Measurements from ENCODE around the gene ARIH2. TPM values are rescaled to one million over a fixed set of nuclear protein-coding genes. Genes with fewer than 3 reads are reported as not detected.
A peak's percentile ranks its signal among the peaks of the same experiment; 100 is the strongest.

ARIH2 gene
- total and polyA plus RNA-seq, 9 of the 15 experiments (the other 6 are each of a cell fraction or from before 2014, with no cell fraction given) = 27.0 to 120 (median 108) TPM

- TF ChIP-seq NFRKB (IDR thresholded peaks at IDR 0.05; ENCODE audit: low read depth) (no peak), NFXL1 (CRISPR knock-in tag; IDR thresholded peaks at IDR 0.05) (no peak), RFX7 (CRISPR knock-in tag; IDR thresholded peaks at IDR 0.05) (no peak), HCFC1 (IDR thresholded peaks at IDR 0.05; ENCODE audit: low read depth, low read length) (no peak), NR2C2 (CRISPR knock-in tag; IDR thresholded peaks at IDR 0.05) (no peak), NR2C2 (tag; IDR thresholded peaks at IDR 0.05) (no peak), ZBTB40 (IDR thresholded peaks at IDR 0.05) (0 out of 2 replicates have a peak, but pooled peaks have one; percentile 22), ZBTB40 (CRISPR knock-in tag; IDR thresholded peaks at IDR 0.05) (no peak), MTA1 (IDR thresholded peaks at IDR 0.05; ENCODE audit: borderline replicate concordance) (peak; percentile 20; the same call in 1 of the 2 replicates), ATF7 (IDR thresholded peaks at IDR 0.05) (no peak), CBX1 (IDR thresholded peaks at IDR 0.05; ENCODE audit: low read depth) (no peak), LARP7 (IDR thresholded peaks at IDR 0.05) (no peak), FOXP4 (CRISPR knock-in tag; IDR thresholded peaks at IDR 0.05; ENCODE audit: borderline replicate concordance) (no peak), XRCC5 (IDR thresholded peaks at IDR 0.05; ENCODE audit: low read depth, low read length) (no peak), MCM2 (IDR thresholded peaks at IDR 0.05; ENCODE audit: low read depth) (no peak), NCOA1 (IDR thresholded peaks at IDR 0.05; ENCODE audit: low read depth) (no peak), MEF2D (tag; conservative IDR thresholded peaks at IDR 0.05; ENCODE audit: low read depth) (no peak), KLF6 (CRISPR knock-in tag; IDR thresholded peaks at IDR 0.05; ENCODE audit: borderline replicate concordance) (no peak), PREB (CRISPR knock-in tag; IDR thresholded peaks at IDR 0.05) (no peak)
These were observed 87.9 kb downstream of the ARIH2 start (continued) for GRCh38 chr3:49006408-49007067.
